NT2/D1 (cell line): ENCODE measurements around the gene DEDD.

Experiments
- SUZ12 ChIP-seq: IDR thresholded peaks from 2 replicates; pipeline ENCODE4 v1.6.1; 2011; ENCODE audit not compliant: insufficient read length, insufficient read depth; ENCODE audit errors: extremely low read depth
- YY1 ChIP-seq: IDR thresholded peaks from 2 replicates; pipeline ENCODE4 v1.6.1; 2011; ENCODE audit not compliant: insufficient read length, insufficient read depth
- ZNF274 ChIP-seq: IDR thresholded peaks from 2 replicates; pipeline ENCODE4 v1.6.1; 2011; ENCODE audit warnings: mild to moderate bottlenecking, low read depth, low read length

GRCh38 chr1:161076410-161076809 is 56.1 kb downstream of the DEDD start:
- TF ChIP-seq SUZ12, result no peak
- TF ChIP-seq ZNF274, result no peak
- no peak for TF ChIP-seq YY1
